K562 (cell line): ENCODE measurements around the gene FASN. TPM values are rescaled to one million over a fixed set of nuclear protein-coding genes. Genes with fewer than 3 reads are reported as not detected.

Experiments used
- ATAC-seq: fragments of 200-7000 bp; cut with Tn5 transposase; 3 replicates; pipeline ENCODE4 v1.9.1; 2020; ENCODE audit warnings: moderate library complexity
- BruUV-seq: library from RNA; stranded (reverse); fragments of 400-500 nt; replicated peaks from 2 replicates; lab custom pipeline; 2021; lab: Mats Ljungman, UMichigan
- CTCF ChIA-PET: fragments of 300-600 bp; formaldehyde crosslinking; extraction: SDS; loops from one replicate; lab custom pipeline; 2021; ENCODE audit warnings: low intra/inter-chr PET ratio; lab: Yijun Ruan, JAX
- POLR2A ChIA-PET: fragments of 300-600, 350-650 bp; sonication (Branson Sonifier 250); formaldehyde crosslinking; extraction: SDS; loops from one replicate; lab custom pipeline; 2021; ENCODE audit warnings: antibody characterized with exemption, inconsistent platforms; lab: Yijun Ruan, JAX
- DNase-seq, 4 experiments: peaks; one replicate each; pipeline versions ENCODE4 v3.0.0 to v3.0.0-alpha.2; 2011 to 2018; ENCODE audit warnings: low spot score in 3 of 4, mixed read lengths in 3 of 4; ENCODE audit errors: extremely low read depth in 1 of 4
- FAIRE-seq: peaks from 2 replicates; lab custom pipeline; 2011; peaks lifted over from hg19 to GRCh38; lab: Jason Lieb, UNC
- H2AFZ ChIP-seq: 2 replicates; pipeline ENCODE4 v1.6.0; 2011; ENCODE audit warnings: low read depth, low read length, control low read depth, inconsistent platforms
- H3K27ac ChIP-seq: fragments of 200-600 bp; 3 replicates; pipeline ENCODE4 v1.8.0; 2011; ENCODE audit warnings: low read depth, mild to moderate bottlenecking, control low read depth, inconsistent platforms, low read length, moderate library complexity, mixed read lengths; ENCODE audit errors: extremely low read depth
- H3K27me3 ChIP-seq, 2 experiments: fragments of 300-600 bp in 1 of 2; 2 replicates in 1 of 2; 3 replicates in 1 of 2; pipeline versions ENCODE4 v1.6.0 to v1.8.0; 2011; ENCODE audit warnings: inconsistent platforms in 2 of 2, low read length in 2 of 2, mild to moderate bottlenecking in 1 of 2, mixed read lengths in 1 of 2, moderate library complexity in 1 of 2; ENCODE audit not compliant: control insufficient read depth in 2 of 2, insufficient read depth in 2 of 2
- H3K36me3 ChIP-seq: fragments of 300-600 bp; 3 replicates; pipeline ENCODE4 v1.8.0; 2011; ENCODE audit warnings: mild to moderate bottlenecking, low read length, inconsistent platforms; ENCODE audit not compliant: control insufficient read depth, insufficient read depth
- H3K4me1 ChIP-seq, 2 experiments: fragments of 200-600 bp in 1 of 2; replicated peaks in 1 of 2; 2 replicates in 1 of 2; 3 replicates in 1 of 2; pipeline versions ENCODE4 v1.5.1 to v1.8.0; 2011; ENCODE audit warnings: inconsistent platforms in 2 of 2, low read length in 2 of 2, mild to moderate bottlenecking in 1 of 2, mixed read lengths in 1 of 2, moderate library complexity in 1 of 2; ENCODE audit not compliant: control insufficient read depth in 2 of 2, insufficient read depth in 2 of 2
- H3K4me2 ChIP-seq: 2 replicates; pipeline ENCODE4 v1.6.1; 2011; ENCODE audit warnings: low read length, control low read depth, inconsistent platforms, mixed read lengths; ENCODE audit not compliant: insufficient read depth
- H3K4me3 ChIP-seq: fragments of 200-600 bp; sonication (generic), shearing (Covaris generic); 2 replicates; pipeline ENCODE4 v1.5.1; 2016; ENCODE audit warnings: control low read depth, inconsistent platforms
- H3K79me2 ChIP-seq: fragments of 200-600 bp; 3 replicates; pipeline ENCODE4 v1.8.0; 2011; ENCODE audit warnings: low read length, inconsistent platforms; ENCODE audit not compliant: control insufficient read depth, insufficient read depth
- H3K9ac ChIP-seq, 2 experiments: 2 replicates each; pipeline versions ENCODE4 v1.6.0 to v1.6.1; 2011; ENCODE audit warnings: low read depth in 2 of 2, low read length in 2 of 2, control low read depth in 1 of 2, inconsistent platforms in 1 of 2, mild to moderate bottlenecking in 1 of 2, mixed read lengths in 1 of 2; ENCODE audit not compliant: insufficient read depth in 1 of 2
- H3K9me1 ChIP-seq: one replicate; pipeline ENCODE4 v1.6.0; 2011; ENCODE audit warnings: inconsistent platforms, mild to moderate bottlenecking, low read length, moderate library complexity; ENCODE audit not compliant: control insufficient read depth, insufficient read depth
- H3K9me3 ChIP-seq: replicated peaks from 2 replicates; pipeline ENCODE4 v1.5.1; 2011; ENCODE audit warnings: low read depth, low read length, inconsistent platforms; ENCODE audit not compliant: control insufficient read depth, insufficient read depth
- H4K20me1 ChIP-seq: replicated peaks from 2 replicates; pipeline ENCODE4 v1.6.1; 2011; ENCODE audit warnings: low read length, inconsistent platforms, mixed read lengths; ENCODE audit not compliant: control insufficient read depth, insufficient read depth
- SOX6 ChIP-seq: fragments of 450-650 bp; IDR thresholded peaks from 2 replicates; pipeline ENCODE4 v1.6.1; 2014; ENCODE audit warnings: mild to moderate bottlenecking
- TEAD1 ChIP-seq, 2 experiments: fragments of 450-650 bp in 1 of 2; sonication (generic) in 1 of 2; formaldehyde crosslinking; IDR thresholded peaks; 2 replicates each; pipeline versions ENCODE4 v1.4.0 to v1.8.0; 2020 to 2022; ENCODE audit warnings: mild to moderate bottlenecking in 2 of 2, missing genetic modification reagents in 1 of 2
- WGBS: fragments of 100-300 bp; shearing (Covaris generic); methylation state at CpG from one replicate; pipeline ENCODE4 v1.1.6; 2016; ENCODE audit warnings: low coverage, mixed read lengths; ENCODE audit not compliant: insufficient coverage; ENCODE audit errors: missing lambda C conversion rate; 5-methylcytosine and 5-hydroxymethylcytosine counted together
- in situ Hi-C: fragments of 300-500 bp; cut with MboI; formaldehyde crosslinking; loops from 4 replicates; pipeline ENCODE4 v1.15.0; 2018; ENCODE audit warnings: inconsistent platforms, mixed read lengths
- intact Hi-C: fragments of 100-400 bp; cut with micrococcal nuclease; formaldehyde crosslinking; loops from 2 replicates; pipeline ENCODE4 v1.14.2; 2022
- polyA plus RNA-seq, 8 experiments: library from polyadenylated mRNA; depleted of rRNA in 4 of 8; stranded (reverse) in 5 of 8; unstranded in 3 of 8; fragments of >200 nt; fragmentation: Nextera tagmentation in 2 of 8; fragmentation: Illumina TruSeq in 1 of 8; extraction: Ambion mirVana in 2 of 8; extraction: Trizol in 1 of 8; gene quantifications; 2 replicates each; pipeline versions ENCODE4 v1.2.1 to v1.2.3, GENCODE V29; 2011 to 2014; ENCODE audit warnings: inconsistent platforms in 1 of 8, missing spikeins in 1 of 8
- total RNA-seq, 7 experiments: library from RNA; depleted of rRNA in 6 of 7; stranded (reverse); fragments of >200 nt in 6 of 7; fragmentation: Illumina TruSeq in 2 of 7; extraction: Trizol in 2 of 7; gene quantifications; 2 replicates each; pipeline versions ENCODE4 v1.2.1 to v1.2.3, GENCODE V29; 2011 to 2021; ENCODE audit warnings: low replicate concordance in 1 of 7
- TF ChIP-seq, protein P1 (sequence below), 3 experiments: IDR thresholded peaks in 2 of 3; conservative IDR thresholded peaks in 1 of 3; 2 replicates each; pipeline ENCODE4 v1.5.1; 2011 to 2012; ENCODE audit warnings: low read length in 3 of 3, mild to moderate bottlenecking in 3 of 3, control low read depth in 2 of 3, improper control_type of control experiment in 1 of 3, inconsistent platforms in 1 of 3, low read depth in 1 of 3, mixed read lengths in 1 of 3, moderate library complexity in 1 of 3; ENCODE audit not compliant: insufficient read depth in 2 of 3
- TF ChIP-seq, protein P2 (sequence below): sonication (generic); formaldehyde crosslinking; IDR thresholded peaks from 2 replicates; pipeline ENCODE4 v1.8.0; 2022; ENCODE audit warnings: missing genetic modification reagents, mild to moderate bottlenecking, moderate library complexity, borderline replicate concordance

FASN gene
- total and polyA plus RNA-seq, 9 of the 15 experiments (the other 6 are each of a cell fraction or from before 2014, with no cell fraction given) = 0.15 to 663 (median 49.9) TPM

- Histone ChIP-seq H3K36me3 (peaks cover 4% of the 10 kb centered on the region; the same call in 1 of the 3 replicates), H3K79me2 (no peaks in the 10 kb centered on the region), H3K4me3 (no peak overlapping the region), H3K9me3 (no peaks in the 10 kb centered on the region), H3K27ac (no peak overlapping the region), H4K20me1 (no peaks in the 10 kb centered on the region), H2AFZ (no peak overlapping the region), H3K9me1 (no peaks in the 10 kb centered on the region), H3K4me1 (peaks cover 17 to 61% of the 10 kb centered on the region in 2 experiments), H3K4me2 (no peak overlapping the region), H3K27me3 (no peaks in the 10 kb centered on the region), H3K9ac (peak overlapping the region in 1 of 2 experiments; percentile 15; a peak in 2 of 4 replicates)
- intact Hi-C loops (loop anchor here (5.0 kb wide), 1 partner anchor 35 kb away; no protein-coding TSS in a partner anchor), in situ Hi-C loops (no loop called here)
- ATAC-seq (no peak), FAIRE-seq (no peak), DNase-seq (no peak)
- POLR2A ChIA-PET = interaction anchor here (0.5 to 2.4 kb wide), 2 partner anchors 8 to 31 kb away, joined by 3 to 11 read pairs; no protein-coding TSS in a partner anchor
- WGBS = 83% methylated on average over 13 of the region's 24 CpGs
- CTCF ChIA-PET = no interaction called here
- TF ChIP-seq, protein P1, sequence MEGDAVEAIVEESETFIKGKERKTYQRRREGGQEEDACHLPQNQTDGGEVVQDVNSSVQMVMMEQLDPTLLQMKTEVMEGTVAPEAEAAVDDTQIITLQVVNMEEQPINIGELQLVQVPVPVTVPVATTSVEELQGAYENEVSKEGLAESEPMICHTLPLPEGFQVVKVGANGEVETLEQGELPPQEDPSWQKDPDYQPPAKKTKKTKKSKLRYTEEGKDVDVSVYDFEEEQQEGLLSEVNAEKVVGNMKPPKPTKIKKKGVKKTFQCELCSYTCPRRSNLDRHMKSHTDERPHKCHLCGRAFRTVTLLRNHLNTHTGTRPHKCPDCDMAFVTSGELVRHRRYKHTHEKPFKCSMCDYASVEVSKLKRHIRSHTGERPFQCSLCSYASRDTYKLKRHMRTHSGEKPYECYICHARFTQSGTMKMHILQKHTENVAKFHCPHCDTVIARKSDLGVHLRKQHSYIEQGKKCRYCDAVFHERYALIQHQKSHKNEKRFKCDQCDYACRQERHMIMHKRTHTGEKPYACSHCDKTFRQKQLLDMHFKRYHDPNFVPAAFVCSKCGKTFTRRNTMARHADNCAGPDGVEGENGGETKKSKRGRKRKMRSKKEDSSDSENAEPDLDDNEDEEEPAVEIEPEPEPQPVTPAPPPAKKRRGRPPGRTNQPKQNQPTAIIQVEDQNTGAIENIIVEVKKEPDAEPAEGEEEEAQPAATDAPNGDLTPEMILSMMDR (IDR thresholded peaks at IDR 0.05 in 2 of 3, conservative IDR thresholded peaks at IDR 0.05 in 1 of 3; ENCODE audit: insufficient read depth in 2 of 3, low read depth in 1 of 3, low read length in 3 of 3) = peak in 2 of 3 experiments; percentile 19 to 30; a peak in 2 of 6 replicates
- TF ChIP-seq TEAD1 (CRISPR knock-in tag; IDR thresholded peaks at IDR 0.05) (no peak), SOX6 (no peak)
- TF ChIP-seq, protein P2, sequence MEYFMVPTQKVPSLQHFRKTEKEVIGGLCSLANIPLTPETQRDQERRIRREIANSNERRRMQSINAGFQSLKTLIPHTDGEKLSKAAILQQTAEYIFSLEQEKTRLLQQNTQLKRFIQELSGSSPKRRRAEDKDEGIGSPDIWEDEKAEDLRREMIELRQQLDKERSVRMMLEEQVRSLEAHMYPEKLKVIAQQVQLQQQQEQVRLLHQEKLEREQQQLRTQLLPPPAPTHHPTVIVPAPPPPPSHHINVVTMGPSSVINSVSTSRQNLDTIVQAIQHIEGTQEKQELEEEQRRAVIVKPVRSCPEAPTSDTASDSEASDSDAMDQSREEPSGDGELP (CRISPR knock-in tag) = 0 out of 2 replicates have a peak, but pooled peaks have one; percentile 20
- BruUV-seq = no TSS peak
These were observed 9.4 kb upstream of the FASN start for GRCh38 chr17:82107341-82107860.
